MM.1S (cell line): ENCODE measurements around the gene CCBE1.

ENCODE experiments used
- DNase-seq: peaks from one replicate; pipeline ENCODE4 v3.0.0-alpha.2; 2015
- H2AFZ ChIP-seq: fragments of 300-600 bp; sonication (generic); 2 replicates; pipeline ENCODE4 v1.6.0; 2016; ENCODE audit warnings: antibody characterized with exemption, low read length
- H3F3A ChIP-seq: fragments of 300-600 bp; sonication (generic); 2 replicates; pipeline ENCODE4 v1.6.1; 2016; ENCODE audit warnings: mild to moderate bottlenecking, antibody characterized with exemption, low read length, moderate library complexity, mixed read lengths; ENCODE audit not compliant: insufficient read depth
- H3K27ac ChIP-seq: fragments of 300-600 bp; sonication (generic); 2 replicates; pipeline ENCODE4 v1.5.1; 2016; ENCODE audit warnings: mild to moderate bottlenecking, low read length
- H3K27me3 ChIP-seq: fragments of 300-600 bp; sonication (generic); replicated peaks from 2 replicates; pipeline ENCODE4 v1.6.0; 2016; ENCODE audit warnings: low read length; ENCODE audit not compliant: insufficient read depth
- H3K36me3 ChIP-seq: fragments of 300-600 bp; sonication (generic); replicated peaks from 2 replicates; pipeline ENCODE4 v1.6.1; 2016; ENCODE audit warnings: mild to moderate bottlenecking, low read length, mixed read lengths; ENCODE audit not compliant: insufficient read depth
- H3K4me1 ChIP-seq: fragments of 300-600 bp; sonication (generic); 2 replicates; pipeline ENCODE4 v1.6.1; 2016; ENCODE audit warnings: low read length, mixed read lengths
- H3K4me2 ChIP-seq: fragments of 300-600 bp; sonication (generic); 2 replicates; pipeline ENCODE4 v1.6.0; 2016; ENCODE audit warnings: low read depth, low read length
- H3K4me3 ChIP-seq: fragments of 300-600 bp; sonication (generic); 2 replicates; pipeline ENCODE4 v1.5.1; 2016; ENCODE audit warnings: low read length, mixed read lengths
- H3K79me2 ChIP-seq: fragments of 300-600 bp; sonication (generic); 2 replicates; pipeline ENCODE4 v1.6.1; 2016; ENCODE audit warnings: mixed run types, low read length, mixed read lengths
- H3K9ac ChIP-seq: fragments of 300-600 bp; sonication (generic); 2 replicates; pipeline ENCODE4 v1.6.1; 2016; ENCODE audit warnings: low read length, mixed read lengths
- H3K9me2 ChIP-seq: fragments of 300-600 bp; sonication (generic); replicated peaks from 2 replicates; pipeline ENCODE4 v1.6.1; 2016; ENCODE audit warnings: mild to moderate bottlenecking, low read length, mixed read lengths; ENCODE audit not compliant: insufficient read depth
- H3K9me3 ChIP-seq: fragments of 300-600 bp; sonication (generic); replicated peaks from 2 replicates; pipeline ENCODE4 v1.6.1; 2016; ENCODE audit warnings: mild to moderate bottlenecking, low read length, mixed read lengths; ENCODE audit not compliant: insufficient read depth
- H4K20me1 ChIP-seq: fragments of 300-600 bp; sonication (generic); 2 replicates; pipeline ENCODE4 v1.6.1; 2016; ENCODE audit warnings: mild to moderate bottlenecking, low read length, moderate library complexity, mixed read lengths; ENCODE audit not compliant: insufficient read depth
- CTCF ChIP-seq: fragments of 300-600 bp; sonication (generic); IDR thresholded peaks from 2 replicates; pipeline ENCODE4 v1.5.1; 2016; ENCODE audit warnings: antibody characterized with exemption, low read length, mixed read lengths
- EZH2 ChIP-seq: fragments of 300-600 bp; sonication (generic); optimal IDR thresholded peaks from 2 replicates; pipeline ENCODE3; 2017; ENCODE audit warnings: low read depth, mild to moderate bottlenecking, antibody characterized with exemption, low read length, mixed read lengths
- EZH2phosphoT487 ChIP-seq: fragments of 300-600 bp; sonication (generic); IDR thresholded peaks from 2 replicates; pipeline ENCODE4 v1.6.1; 2018; ENCODE audit warnings: antibody characterized with exemption, low read length

Gene CCBE1

DNA sequence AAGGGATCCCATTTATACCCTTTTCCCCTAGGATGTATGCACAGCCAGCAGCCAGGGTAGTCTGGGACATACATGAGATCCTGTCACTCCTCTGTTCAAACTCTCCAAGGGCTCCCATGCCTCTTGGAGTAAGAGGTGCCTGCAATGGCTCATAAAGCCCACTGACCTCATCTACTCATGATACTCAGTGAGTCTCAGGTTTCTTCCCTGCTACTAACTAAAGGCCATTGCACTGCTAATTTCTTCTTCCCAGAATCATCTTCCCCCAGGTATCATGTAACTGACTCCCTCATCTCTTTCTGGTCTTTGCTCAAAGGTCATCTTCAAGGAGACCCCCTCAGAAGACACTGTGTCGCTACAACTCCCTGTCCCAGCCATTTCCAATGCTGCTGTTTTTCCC is 68.2 kb downstream of the CCBE1 start:
- H4K20me1 ChIP-seq: no peaks in the 10 kb centered on the region

DNA sequence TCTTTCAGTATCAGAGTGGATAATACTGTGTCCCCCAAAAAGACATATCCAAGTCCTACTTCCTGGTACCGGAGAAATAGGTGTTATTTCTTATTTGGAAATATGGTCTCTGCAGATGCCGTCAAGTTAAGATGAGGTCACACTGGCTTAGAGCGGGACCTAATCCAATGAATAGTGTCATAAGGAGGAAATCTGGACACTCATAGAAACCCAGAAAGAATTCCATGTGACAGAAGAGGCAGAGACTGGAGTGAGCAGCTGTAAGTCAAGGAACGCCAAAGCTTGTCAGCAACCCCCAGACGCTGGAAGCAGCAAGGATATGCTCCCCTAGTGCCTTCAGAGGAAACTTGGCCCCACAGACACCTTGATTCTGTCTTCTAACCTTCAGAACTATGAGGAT is 69.8 kb downstream of the CCBE1 start:
- H3K27me3 ChIP-seq: no peaks in the 10 kb centered on the region
- no peaks in the 10 kb centered on the region for H3K4me1 ChIP-seq
- no peaks in the 10 kb centered on the region for H4K20me1 ChIP-seq
- DNase-seq: no peak
- no peak overlapping the region for H2AFZ ChIP-seq
- H3K27ac ChIP-seq: no peak overlapping the region
- no peaks in the 10 kb centered on the region for H3K9me3 ChIP-seq
- TF ChIP-seq CTCF (no peak), EZH2 (no peak), EZH2phosphoT487 (no peak)
- H3K9ac ChIP-seq: no peak overlapping the region
- no peak overlapping the region for H3K4me2 ChIP-seq
- H3K9me2 ChIP-seq: no peaks in the 10 kb centered on the region
- H3K79me2 ChIP-seq: no peaks in the 10 kb centered on the region
- no peaks in the 10 kb centered on the region for H3F3A ChIP-seq
- no peak overlapping the region for H3K4me3 ChIP-seq
- H3K36me3 ChIP-seq: no peaks in the 10 kb centered on the region

More for the DNA sequence above, 68.2 kb downstream of the CCBE1 start:
- no peak overlapping the region for H3K27ac ChIP-seq
- no peak for DNase-seq
- H3F3A ChIP-seq: no peaks in the 10 kb centered on the region
- TF ChIP-seq EZH2phosphoT487 (no peak), EZH2 (no peak), CTCF (no peak)
- H3K36me3 ChIP-seq: no peaks in the 10 kb centered on the region
- no peak overlapping the region for H3K4me3 ChIP-seq
- H3K9me2 ChIP-seq: no peaks in the 10 kb centered on the region
- H3K4me1 ChIP-seq: no peaks in the 10 kb centered on the region
- no peak overlapping the region for H3K9ac ChIP-seq
- no peaks in the 10 kb centered on the region for H3K9me3 ChIP-seq
- no peaks in the 10 kb centered on the region for H3K79me2 ChIP-seq
- no peak overlapping the region for H3K4me2 ChIP-seq
- H2AFZ ChIP-seq: no peak overlapping the region
- H3K27me3 ChIP-seq: no peaks in the 10 kb centered on the region

GRCh38 chr18:59624369-59624765 is 72.9 kb downstream of the CCBE1 start:
- Histone ChIP-seq H3K9me2 (no peaks in the 10 kb centered on the region), H3K27me3 (no peaks in the 10 kb centered on the region), H3K27ac (no peak overlapping the region), H3K36me3 (no peaks in the 10 kb centered on the region), H3K4me3 (no peak overlapping the region), H3F3A (no peaks in the 10 kb centered on the region), H2AFZ (no peak overlapping the region), H4K20me1 (no peaks in the 10 kb centered on the region), H3K4me1 (no peaks in the 10 kb centered on the region), H3K9ac (no peak overlapping the region), H3K9me3 (no peaks in the 10 kb centered on the region), H3K4me2 (no peak overlapping the region), H3K79me2 (no peaks in the 10 kb centered on the region)
- TF ChIP-seq EZH2phosphoT487 (no peak), EZH2 (no peak), CTCF (no peak)
- no peak for DNase-seq
